Hepatocyte (in vitro differentiated cells): ENCODE data around the gene SLC39A11.

Experiments
- EZH2 ChIP-seq: fragments of 200-600 bp; sonication (generic); IDR thresholded peaks from 2 replicates; pipeline ENCODE4 v1.6.1; 2016; ENCODE audit warnings: antibody characterized with exemption, mild to moderate bottlenecking, borderline replicate concordance
- TF ChIP-seq, protein P1 (sequence below): fragments of 200-600 bp; sonication (generic); IDR thresholded peaks from 2 replicates; pipeline ENCODE4 v1.5.1; 2016; ENCODE audit warnings: antibody characterized with exemption, mild to moderate bottlenecking; ENCODE audit not compliant: poor library complexity

DNA sequence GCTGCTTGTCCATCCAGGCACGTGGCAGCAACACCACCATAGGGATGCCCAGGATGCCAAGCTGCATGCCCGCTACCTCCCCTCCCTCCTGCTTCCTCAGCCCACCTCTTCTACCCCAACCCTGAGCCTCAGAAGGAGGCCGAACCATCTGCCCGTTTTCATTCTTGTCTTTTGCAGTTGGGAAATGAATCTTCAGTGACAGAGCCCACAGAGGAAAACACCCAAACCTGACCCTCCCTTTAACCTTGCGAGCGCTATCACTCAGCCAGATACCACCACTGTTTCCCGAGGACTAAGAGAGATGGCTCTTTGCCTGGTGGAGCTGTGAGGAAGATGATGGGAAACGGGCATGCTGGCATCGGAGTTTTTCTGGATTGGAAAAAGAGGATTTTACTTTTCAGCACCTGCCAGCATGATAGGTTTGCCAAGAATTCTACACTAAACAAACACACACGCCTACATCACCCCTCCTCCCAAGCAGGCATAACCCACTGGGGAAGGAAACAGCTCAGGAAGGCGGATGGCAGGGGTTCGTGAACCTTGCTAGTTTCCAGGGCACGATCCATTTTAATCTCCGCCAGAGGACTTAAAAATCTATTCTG, 457.4 kb downstream of the SLC39A11 start:
- TF ChIP-seq, protein P1, sequence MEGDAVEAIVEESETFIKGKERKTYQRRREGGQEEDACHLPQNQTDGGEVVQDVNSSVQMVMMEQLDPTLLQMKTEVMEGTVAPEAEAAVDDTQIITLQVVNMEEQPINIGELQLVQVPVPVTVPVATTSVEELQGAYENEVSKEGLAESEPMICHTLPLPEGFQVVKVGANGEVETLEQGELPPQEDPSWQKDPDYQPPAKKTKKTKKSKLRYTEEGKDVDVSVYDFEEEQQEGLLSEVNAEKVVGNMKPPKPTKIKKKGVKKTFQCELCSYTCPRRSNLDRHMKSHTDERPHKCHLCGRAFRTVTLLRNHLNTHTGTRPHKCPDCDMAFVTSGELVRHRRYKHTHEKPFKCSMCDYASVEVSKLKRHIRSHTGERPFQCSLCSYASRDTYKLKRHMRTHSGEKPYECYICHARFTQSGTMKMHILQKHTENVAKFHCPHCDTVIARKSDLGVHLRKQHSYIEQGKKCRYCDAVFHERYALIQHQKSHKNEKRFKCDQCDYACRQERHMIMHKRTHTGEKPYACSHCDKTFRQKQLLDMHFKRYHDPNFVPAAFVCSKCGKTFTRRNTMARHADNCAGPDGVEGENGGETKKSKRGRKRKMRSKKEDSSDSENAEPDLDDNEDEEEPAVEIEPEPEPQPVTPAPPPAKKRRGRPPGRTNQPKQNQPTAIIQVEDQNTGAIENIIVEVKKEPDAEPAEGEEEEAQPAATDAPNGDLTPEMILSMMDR: no peak
- TF ChIP-seq EZH2: no peak
